H1 (cell line): ENCODE measurements around the gene RAET1L. TPM values are rescaled to one million over a fixed set of nuclear protein-coding genes. Genes with fewer than 3 reads are reported as not detected.

ENCODE experiments used
- BRCA1 ChIP-seq: IDR thresholded peaks from 2 replicates; pipeline ENCODE4 v1.6.1; 2012; ENCODE audit warnings: low read depth, low read length, improper control_type of control experiment
- CHD1 ChIP-seq: IDR thresholded peaks from 2 replicates; pipeline ENCODE4 v1.6.1; 2012; ENCODE audit warnings: low read depth, low read length, improper control_type of control experiment
- CHD7 ChIP-seq: fragments of 300-600 bp; sonication (generic); IDR thresholded peaks from 2 replicates; pipeline ENCODE4 v1.7.1; 2012; ENCODE audit warnings: low read length, moderate library complexity, mild to moderate bottlenecking, inconsistent platforms; ENCODE audit not compliant: insufficient replicate concordance
- KDM4A ChIP-seq: IDR thresholded peaks from one replicate; pipeline ENCODE4 v1.7.1; 2012; ENCODE audit warnings: low read depth, mild to moderate bottlenecking, moderate library complexity, low read length, inconsistent platforms; ENCODE audit not compliant: severe bottlenecking
- MAFK ChIP-seq: IDR thresholded peaks from 2 replicates; pipeline ENCODE4 v1.6.1; 2012; ENCODE audit warnings: low read depth, mild to moderate bottlenecking, improper control_type of control experiment, low read length
- NRF1 ChIP-seq: IDR thresholded peaks from 2 replicates; pipeline ENCODE4 v1.6.1; 2011; ENCODE audit warnings: mild to moderate bottlenecking, low read depth, low read length, improper control_type of control experiment
- RBBP5 ChIP-seq: IDR thresholded peaks from 2 replicates; pipeline ENCODE4 v1.7.1; 2012; ENCODE audit warnings: low read depth, mild to moderate bottlenecking, inconsistent platforms, low read length, moderate library complexity, borderline replicate concordance
- RNF2 ChIP-seq: fragments of 200-900, 300-1000 bp; sonication (generic); IDR thresholded peaks from 2 replicates; pipeline ENCODE4 v1.7.1; 2016; ENCODE audit warnings: borderline replicate concordance, low read depth, mild to moderate bottlenecking, antibody characterized with exemption, low read length; ENCODE audit not compliant: poor library complexity, severe bottlenecking; ENCODE audit errors: missing control alignments
- TCF12 ChIP-seq: IDR thresholded peaks from 2 replicates; pipeline ENCODE4 v1.6.1; 2011; ENCODE audit warnings: low read depth, mild to moderate bottlenecking, low read length
- YY1 ChIP-seq: IDR thresholded peaks from 2 replicates; pipeline ENCODE4 v1.6.1; 2011; ENCODE audit warnings: low read depth, mild to moderate bottlenecking, low read length
- ZNF274 ChIP-seq: IDR thresholded peaks from 2 replicates; pipeline ENCODE4 v1.7.0; 2012; ENCODE audit warnings: low read length, borderline replicate concordance; ENCODE audit errors: extremely low read depth
- polyA plus RNA-seq, 7 experiments: library from polyadenylated mRNA; depleted of rRNA in 3 of 7; stranded (reverse) in 5 of 7; unstranded in 2 of 7; fragments of >200 nt in 5 of 7; fragments of 200-250 nt in 2 of 7; gene quantifications; 1 replicate in 5 of 7; 2 replicates in 1 of 7; 4 replicates in 1 of 7; pipeline versions ENCODE4 v1.2.1 to v1.2.3, GENCODE V29; 2011 to 2013; ENCODE audit warnings: missing spikeins in 2 of 7, mixed read lengths in 2 of 7
- total RNA-seq: library from RNA; stranded (reverse); fragmentation: NEBNext Ultra II Directional; extraction: Animal tissue kit (Norgen Biotek cat#: 25700); gene quantifications from 2 replicates; pipeline ENCODE4 v1.2.1, GENCODE V29; 2021

Gene RAET1L
- total and polyA plus RNA-seq, 2 of the 8 experiments (the other 6 are each of a cell fraction or from before 2014, with no cell fraction given), result not detected

GRCh38 chr6:150046943-150047342 is 21.6 kb upstream of the RAET1L start (continued):
- TF ChIP-seq CHD7, result no peak
- no peak for TF ChIP-seq CHD1
- TF ChIP-seq MAFK, result no peak
- no peak for TF ChIP-seq RBBP5
- TF ChIP-seq RNF2, result no peak
- TF ChIP-seq BRCA1, result no peak
- no peak for TF ChIP-seq TCF12
- no peak for TF ChIP-seq ZNF274
- no peak for TF ChIP-seq YY1
- TF ChIP-seq NRF1, result no peak
- TF ChIP-seq KDM4A, result no peak
